GM18951 (cell line): Measurements from ENCODE around the gene SNAPC2.
"Not testable (repeated sequence)": the region's sequence is repeated elsewhere in the genome, so short reads cannot be mapped to it uniquely, and the experiment has no call there.

Source experiments
- POLR2A ChIP-seq: IDR thresholded peaks from 4 replicates; pipeline ENCODE4 v1.6.1; 2011; ENCODE audit warnings: mild to moderate bottlenecking; ENCODE audit not compliant: insufficient read length, insufficient read depth; ENCODE audit errors: extremely low read depth
- in situ Hi-C: fragments of 300-500 bp; cut with MboI; formaldehyde crosslinking; loops from one replicate; pipeline ENCODE4 v1.12.0; 2022; ENCODE audit warnings: low sequenced_read_pairs, mixed read lengths, inconsistent platforms; ENCODE audit not compliant: unreplicated experiment

Gene SNAPC2

DNA sequence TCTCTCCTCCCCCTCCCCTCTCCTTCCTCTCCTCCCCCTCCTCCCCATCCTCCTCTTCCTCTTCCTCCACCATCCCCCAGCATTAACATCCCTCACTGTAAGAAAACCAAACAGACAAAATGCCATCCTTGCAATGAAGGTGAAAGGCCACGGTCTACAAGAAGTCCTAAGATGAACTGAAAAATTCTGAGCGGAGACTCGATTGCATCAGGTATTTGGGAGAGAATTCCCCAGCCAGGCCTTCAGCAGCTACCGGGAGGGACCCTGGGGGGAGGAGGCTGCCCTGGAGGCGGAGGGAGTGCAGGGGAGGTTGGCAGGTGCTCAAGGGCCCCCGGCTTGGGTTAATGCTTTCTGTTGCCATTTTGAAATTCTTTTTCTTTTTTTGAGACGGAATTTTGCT is 33.4 kb downstream of the SNAPC2 start:
- TF ChIP-seq POLR2A: no peak

DNA sequence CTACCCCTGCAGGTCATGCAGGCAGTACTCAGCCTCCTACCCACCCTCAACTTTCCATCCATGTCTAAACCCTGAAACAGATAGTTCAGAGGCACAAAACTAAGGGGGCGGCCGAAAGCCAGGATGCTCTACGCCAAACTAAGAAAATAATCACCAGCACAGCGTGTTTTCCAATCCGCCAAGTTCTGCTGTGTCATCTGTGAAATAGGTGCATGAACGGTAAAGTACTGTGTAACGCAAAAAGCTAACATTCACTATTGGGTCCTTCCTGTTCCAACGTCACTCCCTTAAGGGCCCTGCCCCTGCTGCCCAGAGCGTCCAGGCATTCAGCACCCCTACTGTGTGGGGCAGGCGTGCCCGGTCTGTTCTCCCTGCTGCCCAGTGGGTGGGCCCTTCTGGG is 35.6 kb downstream of the SNAPC2 start:
- no peak for TF ChIP-seq POLR2A
- in situ Hi-C loops: no loop called here

More for the DNA sequence above, 33.4 kb downstream of the SNAPC2 start:
- in situ Hi-C loops: no loop called here

- no peak for TF ChIP-seq POLR2A
- in situ Hi-C loops: no loop called here
These were observed 39.1 kb downstream of the SNAPC2 start for GRCh38 chr19:7959211-7959610.

DNA sequence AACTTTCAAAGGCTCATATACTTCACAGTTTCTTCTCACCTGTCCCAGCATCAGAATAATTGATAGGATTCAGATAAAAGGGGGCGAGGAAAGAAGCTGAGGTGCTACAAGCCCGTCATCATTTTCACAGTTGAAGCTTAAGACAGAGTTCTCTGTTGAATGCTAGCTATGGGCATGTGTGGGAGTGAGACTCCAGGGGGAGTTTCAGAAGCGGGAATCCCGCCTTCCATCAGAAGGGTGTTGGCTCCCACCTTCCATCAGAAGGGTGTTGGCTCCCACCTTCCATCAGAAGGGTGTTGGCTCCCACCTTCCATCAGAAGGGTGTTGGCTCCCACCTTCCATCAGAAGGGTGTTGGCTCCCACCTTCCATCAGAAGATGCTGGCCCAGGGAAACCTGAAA is 40.9 kb downstream of the SNAPC2 start:
- in situ Hi-C loops: not testable (repeated sequence)

DNA sequence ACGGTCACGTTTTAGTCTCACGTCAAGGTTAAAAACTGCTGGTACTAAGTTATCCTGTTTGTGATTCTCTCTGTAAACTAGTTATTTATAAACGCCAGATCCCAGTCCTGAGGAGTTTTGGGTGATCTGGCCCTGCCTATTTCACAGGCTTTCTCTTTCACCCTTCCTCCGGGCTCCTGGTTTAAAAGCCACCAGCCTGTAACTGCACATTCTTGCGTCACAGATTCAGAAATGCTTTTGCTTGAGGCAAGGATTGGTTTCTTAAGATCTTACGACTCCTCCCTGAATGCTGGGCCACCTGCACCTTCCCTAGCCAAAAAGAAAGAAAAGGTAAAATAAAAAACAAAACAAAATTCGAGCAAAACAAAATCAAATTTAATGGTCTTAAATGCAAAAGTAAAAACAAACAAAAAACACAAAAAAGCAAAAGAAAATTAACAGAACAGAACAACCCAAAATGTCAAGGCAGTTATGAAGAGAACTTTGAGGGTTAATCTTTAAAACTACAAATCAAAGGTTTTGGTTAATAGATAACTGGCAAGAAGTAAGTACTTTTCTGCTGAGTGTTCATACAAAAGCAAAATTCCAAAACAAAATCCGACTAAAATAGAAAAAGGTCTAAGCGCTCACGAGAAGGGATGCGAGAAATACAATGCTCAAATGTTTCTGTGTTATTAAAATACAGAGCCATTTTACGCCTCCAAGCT is 41.9 kb downstream of the SNAPC2 start:
- no peak for TF ChIP-seq POLR2A
- in situ Hi-C loops: no loop called here

GRCh38 chr19:7962644-7963268 is 42.6 kb downstream of the SNAPC2 start:
- no peak for TF ChIP-seq POLR2A
- in situ Hi-C loops: no loop called here

GRCh38 chr19:7963566-7963965 is 43.4 kb downstream of the SNAPC2 start:
- in situ Hi-C loops: no loop called here
- TF ChIP-seq POLR2A: no peak

DNA sequence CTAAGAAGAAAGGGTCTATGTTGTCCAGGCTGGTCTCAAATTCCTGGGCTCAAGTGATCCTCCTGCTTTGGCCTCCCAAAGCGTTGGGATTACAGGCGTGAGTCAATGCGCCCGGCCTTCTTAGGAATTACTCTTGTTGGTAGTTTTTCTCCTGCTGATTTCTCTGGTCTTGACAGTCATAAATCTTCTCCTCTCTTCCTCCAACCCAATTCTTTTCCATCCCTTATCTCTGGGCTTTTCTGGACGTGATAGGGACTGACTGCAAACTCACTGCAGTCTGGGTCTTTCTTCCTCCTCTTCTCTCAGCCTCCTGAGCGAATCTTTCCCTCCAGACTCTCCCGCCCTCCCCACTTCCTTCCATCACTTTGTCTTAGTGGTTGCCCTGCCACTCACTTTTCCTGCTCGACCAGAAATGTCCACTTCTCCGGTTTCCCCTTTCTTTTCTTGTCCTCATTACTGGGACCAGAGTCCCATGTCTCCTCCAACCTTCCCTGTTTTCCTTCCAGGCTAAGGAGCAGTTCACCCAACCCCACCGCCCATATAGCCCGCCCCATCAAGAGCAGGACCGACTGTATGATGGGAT is 45.2 kb downstream of the SNAPC2 start:
- in situ Hi-C loops: no loop called here
- TF ChIP-seq POLR2A: no peak

GRCh38 chr19:7965921-7966665 is 46.0 kb downstream of the SNAPC2 start:
- in situ Hi-C loops: no loop called here
- TF ChIP-seq POLR2A: no peak

GRCh38 chr19:7968008-7968795 is 48.1 kb downstream of the SNAPC2 start:
- no peak for TF ChIP-seq POLR2A
- in situ Hi-C loops: no loop called here

DNA sequence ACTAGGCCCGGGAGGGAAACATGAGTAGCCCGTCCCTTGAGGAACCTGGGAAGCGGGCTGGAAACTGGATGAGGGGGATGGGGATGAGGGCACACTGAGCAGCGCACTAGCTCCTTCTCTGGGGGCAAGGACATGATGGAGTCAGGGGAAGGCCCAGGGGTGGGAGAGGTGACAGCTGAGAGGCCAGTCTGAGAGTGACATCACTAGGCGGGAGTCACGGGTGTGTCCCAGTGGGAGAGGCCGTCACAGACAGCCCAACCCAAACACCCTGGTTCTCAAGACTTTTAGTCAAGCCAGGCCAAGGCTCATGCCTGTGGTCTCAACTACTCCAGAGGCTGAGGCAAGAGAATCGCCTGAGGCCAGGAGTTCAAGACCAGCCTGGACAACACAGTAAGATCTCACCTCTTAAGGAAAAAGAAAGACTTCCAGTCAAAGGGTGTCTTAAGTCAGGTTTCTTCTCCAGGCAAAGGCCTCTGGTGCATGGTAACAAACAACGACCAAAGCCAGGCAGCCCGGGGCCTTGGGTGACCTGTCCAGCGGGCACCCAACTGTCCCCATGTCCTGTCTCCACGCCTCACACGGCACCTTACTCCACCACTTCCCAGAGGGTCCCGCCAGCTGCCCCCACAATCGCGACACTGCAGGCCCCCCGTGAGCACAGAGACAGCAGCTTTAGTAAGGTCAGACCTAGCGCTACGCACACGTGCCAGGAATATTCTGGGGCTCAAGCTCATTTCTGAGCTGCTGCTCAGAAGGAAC is 48.8 kb downstream of the SNAPC2 start:
- no peak for TF ChIP-seq POLR2A
- in situ Hi-C loops: no loop called here

DNA sequence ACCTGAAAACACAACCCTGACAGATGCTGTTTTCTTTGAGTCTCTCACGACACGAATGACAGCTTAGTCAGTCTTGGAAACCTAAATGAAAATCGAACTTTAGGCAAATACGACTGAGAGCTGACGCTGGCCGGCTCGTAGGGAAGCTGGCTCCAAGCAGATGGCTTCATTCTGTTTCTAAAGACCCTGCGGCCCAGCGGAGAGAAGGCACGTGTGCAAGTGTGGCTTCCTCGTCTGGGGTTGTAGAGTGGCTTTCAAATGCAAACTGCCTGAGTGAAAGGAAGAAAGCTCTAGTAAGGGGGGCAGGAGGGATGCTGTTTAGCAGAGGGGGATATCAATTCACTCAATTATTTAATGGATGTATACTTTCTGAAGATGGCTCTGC is 49.4 kb downstream of the SNAPC2 start:
- in situ Hi-C loops: no loop called here
- TF ChIP-seq POLR2A: no peak

GRCh38 chr19:7970716-7971448 is 50.7 kb downstream of the SNAPC2 start:
- no peak for TF ChIP-seq POLR2A

More at GRCh38 chr19:7970716-7971448, 50.7 kb downstream of the SNAPC2 start:
- in situ Hi-C loops: no loop called here
